Measurements from ENCODE around the gene SH3RF1.

SH3RF1 gene

DNA sequence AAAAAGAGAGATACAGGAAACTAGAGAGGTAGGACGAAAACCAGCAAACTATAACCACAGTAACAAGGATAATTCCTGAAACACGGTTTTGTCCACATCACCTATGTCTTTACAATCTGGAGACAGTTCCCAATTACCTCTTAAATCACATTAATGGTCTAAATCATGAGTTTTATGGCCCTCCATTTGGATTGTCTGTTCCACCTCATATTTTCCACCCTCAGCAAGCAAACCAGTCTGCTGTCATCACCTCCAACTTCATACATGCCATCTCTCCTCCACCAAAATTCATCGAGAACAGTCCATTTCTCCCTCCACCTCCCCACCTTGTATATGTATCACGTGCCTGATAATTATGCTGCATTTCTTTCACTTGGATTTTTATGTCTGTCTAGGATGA is 107.3 kb downstream of the SH3RF1 start:
- no peak for DNase-seq (ENCODE audit: low read depth)

DNA sequence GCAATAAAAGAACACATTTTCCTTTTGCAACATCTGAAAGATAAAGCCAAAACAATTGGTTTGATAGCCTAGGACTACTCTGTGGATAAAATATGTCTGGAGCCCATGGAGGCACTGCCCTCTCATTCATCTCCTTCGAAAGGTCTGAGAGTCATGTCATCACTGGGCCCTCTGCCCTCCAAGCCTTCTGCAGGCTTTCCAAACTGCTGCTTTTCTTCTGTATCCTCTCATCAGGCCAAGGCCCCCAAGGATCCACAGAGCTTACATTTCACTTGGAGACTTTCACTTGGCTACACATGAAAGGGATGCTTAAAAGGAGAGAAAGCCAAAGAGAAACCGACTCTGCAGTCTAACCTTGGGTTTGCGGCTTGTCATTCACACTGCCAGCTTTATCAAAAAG is 109.9 kb downstream of the SH3RF1 start:
- DNase-seq (ENCODE audit: low read depth): peak; percentile 29

DNA sequence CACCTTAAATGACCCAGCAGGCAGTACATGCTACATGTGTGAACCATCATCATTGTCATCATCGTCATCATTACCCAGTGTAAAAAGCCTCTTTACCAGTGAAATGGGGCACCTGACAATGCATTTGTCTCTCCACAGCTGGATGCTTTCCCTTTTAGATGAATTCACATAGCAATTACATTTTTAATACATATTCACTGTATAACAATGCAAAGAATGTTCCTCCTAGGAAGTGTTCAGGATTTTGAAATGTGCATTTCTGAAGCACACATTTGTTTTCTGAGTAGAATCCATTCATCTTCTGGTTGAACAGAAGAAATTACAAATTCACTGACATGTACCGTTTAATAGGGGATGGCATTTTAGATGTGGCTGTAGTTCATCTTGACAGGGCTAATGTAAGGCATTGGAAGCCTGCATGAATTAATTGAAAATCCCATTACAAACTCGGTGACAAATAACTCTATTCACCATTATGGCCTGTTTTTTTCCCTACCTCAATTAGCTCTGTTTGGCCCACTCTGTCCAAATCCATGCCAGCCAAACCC is 111.1 kb downstream of the SH3RF1 start:
- DNase-seq (ENCODE audit: low read depth): peak; percentile 80

DNA sequence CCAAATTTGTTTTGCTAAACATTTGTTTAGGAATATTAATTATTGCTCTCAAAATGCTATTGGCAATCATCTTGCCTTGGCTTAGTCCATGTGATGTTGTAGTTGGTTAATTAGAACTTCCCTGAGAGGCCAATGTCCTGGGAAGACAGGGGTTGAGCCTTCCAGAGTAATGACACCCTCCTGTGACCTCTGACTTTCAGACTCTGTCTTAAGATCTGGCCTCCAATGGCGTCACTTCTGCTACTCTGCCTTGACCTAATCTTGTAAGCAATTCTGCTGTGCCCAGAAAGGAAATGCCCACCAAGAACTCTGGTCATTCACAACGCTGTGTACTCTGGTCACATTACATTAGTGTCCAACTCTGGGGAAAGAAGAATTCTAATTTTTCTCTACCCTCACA is 111.9 kb downstream of the SH3RF1 start:
- no peak for DNase-seq (ENCODE audit: low read depth)

DNA sequence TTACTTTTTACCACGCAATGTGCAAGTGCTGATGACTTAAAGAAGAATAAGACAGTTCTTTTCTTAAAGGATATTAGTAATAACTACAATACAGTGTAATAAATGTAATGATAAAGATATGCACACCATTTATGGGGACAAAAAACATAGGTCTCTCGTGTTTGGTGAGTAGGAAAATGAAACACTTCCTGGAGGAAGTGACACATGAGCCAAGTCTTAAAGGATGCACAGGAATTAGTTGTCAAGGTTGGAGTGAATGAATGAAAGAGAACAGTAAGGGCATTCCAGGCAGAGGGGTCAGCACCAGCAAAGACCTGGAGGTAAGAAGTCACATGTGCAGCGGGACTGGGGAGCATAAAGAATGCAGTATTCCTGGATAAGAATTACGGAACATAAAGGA is 112.7 kb downstream of the SH3RF1 start:
- no peak for DNase-seq (ENCODE audit: low read depth)

DNA sequence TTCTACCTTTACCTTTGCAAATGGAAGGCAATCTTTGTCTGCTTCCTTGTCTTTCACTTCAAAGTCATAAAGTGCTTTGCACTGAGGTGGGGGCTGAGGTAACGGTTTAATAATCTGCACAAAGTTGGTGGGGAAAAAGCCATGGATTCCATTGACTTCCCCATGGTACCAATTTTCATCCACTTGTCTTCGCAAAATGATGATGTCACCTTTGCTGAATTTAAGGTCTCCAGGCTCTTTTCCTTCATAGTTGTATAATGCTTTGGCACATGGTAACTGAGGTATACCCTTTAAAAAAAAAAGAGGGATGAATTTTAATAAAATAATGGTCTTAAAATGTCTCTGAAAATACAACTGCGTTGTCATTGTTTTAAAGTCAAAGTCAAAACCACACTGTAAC is 114.4 kb downstream of the SH3RF1 start:
- no peak for DNase-seq (ENCODE audit: low read depth)

DNA sequence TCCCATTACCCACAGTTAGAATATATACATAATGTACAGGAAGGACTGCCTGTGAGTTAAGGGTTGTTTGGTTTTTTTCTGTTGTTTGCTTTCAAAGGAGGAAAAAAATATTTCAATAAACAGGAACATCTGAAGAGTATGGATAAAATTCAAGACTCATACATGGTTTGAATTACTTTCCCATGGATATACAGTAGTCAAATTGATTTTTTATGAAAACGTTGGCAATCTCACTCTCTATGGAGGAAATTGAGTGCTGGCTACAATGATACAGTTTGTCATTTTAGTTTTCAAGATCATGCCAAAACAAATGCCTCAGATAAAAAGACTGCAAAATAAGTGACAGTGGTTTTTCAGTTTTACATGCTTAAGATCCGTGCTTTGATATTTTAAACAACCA is 116.6 kb downstream of the SH3RF1 start:
- DNase-seq (ENCODE audit: low read depth): no peak

DNA sequence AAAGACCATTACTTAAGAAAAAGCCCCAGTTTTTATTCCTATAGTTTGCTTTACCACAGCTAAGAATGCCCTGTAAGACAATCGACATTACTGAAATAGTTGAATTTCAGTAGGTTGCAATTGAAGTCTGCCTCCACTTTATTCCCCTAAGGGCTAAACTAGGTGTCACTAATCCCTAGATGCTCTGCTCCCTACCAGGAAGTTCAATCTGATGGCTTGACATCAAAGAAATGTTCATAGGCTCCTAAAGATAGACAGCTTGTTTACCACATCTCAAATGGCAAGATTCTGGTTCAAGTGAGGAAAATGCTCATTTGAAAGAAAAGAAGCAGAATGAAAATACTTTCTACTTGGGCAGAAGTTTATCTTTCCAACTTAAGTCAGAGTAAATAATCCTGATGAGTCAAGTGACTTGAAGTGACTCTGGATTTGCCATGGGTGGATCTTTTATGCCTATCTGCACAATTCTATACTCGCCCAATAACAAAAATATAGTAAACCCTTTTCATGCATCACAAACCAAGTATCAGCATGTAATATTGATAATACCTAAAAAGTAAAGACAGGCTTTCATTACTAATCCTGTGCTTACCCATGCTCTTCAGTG is 117.2 kb downstream of the SH3RF1 start:
- no peak for DNase-seq (ENCODE audit: low read depth)

DNA sequence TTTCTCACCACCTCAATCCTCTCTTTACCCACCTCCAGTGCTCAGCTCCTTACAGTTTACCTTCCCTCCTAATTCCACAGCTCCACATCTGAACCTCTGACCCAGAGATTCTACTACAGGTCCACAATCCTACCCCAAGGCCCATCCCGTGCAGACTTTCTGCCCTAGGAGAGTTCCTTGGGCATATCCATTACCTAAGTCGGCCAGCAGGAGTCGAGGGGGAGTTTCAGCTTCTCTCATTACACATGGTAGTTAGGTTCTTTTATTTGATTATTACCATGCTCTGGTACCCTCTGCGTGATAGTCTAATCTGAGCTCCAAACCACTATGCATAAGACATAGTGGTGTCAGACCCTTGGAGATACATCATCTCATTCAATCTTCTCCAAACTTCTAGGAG is 117.9 kb downstream of the SH3RF1 start:
- DNase-seq (ENCODE audit: low read depth): no peak

DNA sequence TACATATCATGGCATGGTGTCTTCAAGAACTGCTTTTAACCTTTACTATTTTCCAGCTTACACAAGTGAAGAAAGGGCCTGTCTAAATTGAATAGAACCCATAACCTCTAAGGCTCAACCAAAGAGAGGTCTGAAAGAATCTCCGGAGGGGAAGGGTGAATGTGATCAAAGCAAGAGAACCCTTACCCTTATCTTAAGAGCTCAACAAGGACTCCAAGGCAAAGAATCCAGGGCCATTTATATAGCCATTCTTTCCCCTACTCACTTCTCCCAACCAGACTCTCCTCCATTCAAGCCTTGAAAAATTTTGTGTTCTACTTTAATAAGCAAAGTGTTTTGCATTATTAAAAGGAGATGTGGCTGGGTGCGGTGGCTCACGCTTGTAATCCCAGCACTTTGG is 118.7 kb downstream of the SH3RF1 start:
- DNase-seq (ENCODE audit: low read depth): no peak

DNA sequence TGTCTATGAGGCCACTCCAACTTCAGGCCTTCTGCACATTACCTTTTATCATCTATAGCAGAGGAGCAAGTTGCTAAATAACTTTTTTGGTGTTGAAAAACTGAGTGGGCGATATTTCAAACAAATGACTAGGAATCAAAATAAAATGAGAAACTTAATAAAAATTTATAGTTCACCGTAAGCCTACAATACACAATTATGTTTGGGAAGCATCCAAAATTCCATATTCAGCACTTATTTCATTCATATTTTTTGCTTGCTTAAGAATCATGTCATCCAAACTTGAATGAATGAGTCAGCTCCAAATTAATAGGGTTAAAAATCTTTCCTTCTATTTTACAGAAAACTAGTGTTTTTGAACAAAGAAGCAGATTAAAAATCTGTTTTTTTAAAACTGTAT is 119.1 kb downstream of the SH3RF1 start:
- DNase-seq (ENCODE audit: low read depth): peak; percentile 71

DNA sequence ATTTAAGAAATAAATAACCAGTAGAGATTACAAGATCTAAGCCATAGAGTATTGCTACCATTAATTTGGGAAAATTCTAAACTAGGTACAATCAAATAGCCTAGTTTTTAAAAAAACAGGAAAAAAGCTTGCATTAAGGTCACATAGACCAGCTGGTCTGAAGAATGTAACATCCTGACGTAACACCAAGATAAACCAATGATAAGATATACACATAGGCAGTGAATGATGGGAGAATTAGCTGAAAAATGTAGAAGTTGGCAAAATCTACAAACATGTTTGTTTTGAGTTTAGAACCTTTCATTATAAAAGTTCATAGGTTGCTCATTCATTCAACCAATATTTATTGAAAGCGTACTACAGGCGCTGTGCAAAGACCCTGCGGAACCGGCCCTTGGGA is 120.0 kb downstream of the SH3RF1 start:
- DNase-seq (ENCODE audit: low read depth): peak; percentile 85

DNA sequence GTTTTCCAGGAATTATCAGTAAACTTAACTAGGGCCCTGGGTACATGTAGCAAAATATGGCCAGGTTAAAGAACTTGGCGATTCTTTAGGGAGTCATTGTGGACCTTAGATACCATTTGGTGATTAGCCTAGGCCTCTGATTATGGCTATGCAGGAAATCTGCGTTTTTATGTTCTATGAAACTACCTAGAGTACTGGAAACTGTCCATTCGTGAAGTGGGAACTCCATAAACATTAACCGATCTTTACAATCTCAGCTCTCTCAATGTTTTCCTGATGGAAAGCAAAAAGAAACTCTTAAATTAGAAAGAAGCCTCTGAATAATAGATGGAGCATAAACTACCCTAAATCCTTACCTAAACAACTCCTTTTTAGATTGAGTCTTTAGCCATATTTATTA is 121.9 kb downstream of the SH3RF1 start:
- no peak for DNase-seq (ENCODE audit: low read depth)

DNA sequence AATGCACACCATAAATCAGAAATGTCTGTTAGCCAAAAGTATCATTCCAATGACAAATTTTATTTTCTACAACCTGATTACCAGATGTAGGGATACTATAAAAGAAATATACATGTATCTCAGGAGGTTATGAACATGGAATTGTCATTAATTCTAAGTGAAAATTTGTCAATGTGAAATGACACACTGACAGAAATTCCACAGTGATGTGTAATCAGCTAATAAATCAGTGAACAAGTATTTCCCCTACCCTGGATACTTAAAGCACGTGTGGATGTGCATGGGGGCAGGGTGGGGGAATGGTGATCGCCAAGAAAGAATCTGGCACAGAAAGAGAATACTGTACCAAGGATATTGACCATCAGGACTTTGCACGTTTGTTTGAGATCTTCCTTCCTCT is 123.6 kb downstream of the SH3RF1 start:
- DNase-seq (ENCODE audit: low read depth): peak; percentile 25

DNA sequence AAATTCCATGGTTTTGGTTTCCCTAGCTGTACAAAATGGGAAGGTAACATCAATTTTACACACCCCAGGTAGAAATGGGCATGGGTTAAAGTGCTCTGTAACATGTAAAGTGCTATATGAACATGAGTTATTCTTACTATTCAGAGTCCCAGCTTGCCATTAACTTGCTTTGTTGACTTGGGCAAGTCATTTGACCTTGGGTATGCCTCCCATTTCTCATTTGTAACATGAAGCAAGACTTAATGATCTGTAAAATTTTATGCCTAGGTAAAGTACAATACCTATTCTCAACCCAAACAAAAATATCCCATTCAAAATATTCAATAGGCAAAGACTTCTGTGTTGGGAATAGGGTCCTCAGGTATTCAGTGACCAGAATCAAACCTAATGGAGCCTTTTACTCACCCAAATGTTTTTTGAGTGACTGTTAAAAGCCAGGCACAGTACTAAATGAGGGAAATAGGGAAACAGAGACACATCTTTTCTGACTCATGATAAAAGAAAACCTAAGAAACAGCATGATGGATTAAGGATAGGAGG is 126.6 kb downstream of the SH3RF1 start:
- DNase-seq (ENCODE audit: low read depth): no peak

DNA sequence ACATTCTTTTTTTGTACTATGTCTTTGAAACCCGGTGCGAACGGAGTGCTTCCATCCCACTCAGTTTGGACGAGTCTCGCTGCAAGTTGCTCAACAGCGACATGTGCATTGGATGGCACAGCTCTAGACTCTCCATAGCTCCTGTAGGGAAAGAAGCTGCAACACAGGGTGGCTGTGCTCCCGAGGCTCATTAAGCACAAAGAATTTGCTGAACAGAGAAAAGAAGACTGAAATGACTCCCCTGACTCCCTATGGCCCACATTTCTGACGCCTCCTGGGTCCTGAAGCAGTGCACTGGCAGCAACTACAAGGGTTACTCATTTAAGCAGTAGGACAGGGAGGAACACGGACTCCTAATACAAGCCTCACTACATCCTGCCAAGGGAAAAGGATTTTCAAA is 127.4 kb downstream of the SH3RF1 start:
- DNase-seq (ENCODE audit: low read depth): no peak

DNA sequence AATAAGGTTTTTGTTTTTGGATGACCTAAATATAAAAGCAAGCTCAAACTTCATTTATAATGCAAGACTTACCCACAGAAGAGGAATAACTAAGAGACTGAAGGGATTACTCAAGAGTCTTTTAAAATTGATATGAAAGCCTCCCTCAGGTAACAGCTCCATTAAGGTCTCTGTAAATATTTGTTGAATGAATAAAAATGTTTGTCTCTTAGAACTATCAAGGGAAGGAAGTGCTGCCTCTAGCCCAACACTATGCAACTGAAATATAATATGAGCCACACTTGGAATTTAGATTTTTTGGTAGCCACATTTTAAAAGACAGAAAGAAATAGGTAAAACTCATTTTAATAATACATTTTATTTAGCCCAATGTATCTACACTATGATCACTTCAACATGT is 127.8 kb downstream of the SH3RF1 start:
- no peak for DNase-seq (ENCODE audit: low read depth)

DNA sequence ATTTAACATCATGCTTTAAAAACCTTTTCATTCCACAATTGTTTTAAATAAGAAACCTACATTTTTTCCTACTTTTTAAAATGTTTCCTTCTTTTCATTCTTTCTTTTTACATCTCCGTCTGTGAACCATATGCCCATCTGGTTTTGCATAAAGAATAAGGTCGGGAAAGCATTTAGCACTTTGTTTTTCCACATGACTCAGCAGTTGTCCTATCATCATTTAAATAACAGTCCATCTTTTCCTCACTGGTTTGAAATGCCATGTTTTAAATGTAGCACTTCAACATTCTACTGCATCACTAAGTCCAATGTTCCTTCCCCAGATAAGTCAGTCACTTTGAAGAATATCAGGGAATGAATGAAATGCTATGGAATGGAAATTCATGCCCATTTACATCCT is 128.4 kb downstream of the SH3RF1 start:
- no peak for DNase-seq (ENCODE audit: low read depth)

DNA sequence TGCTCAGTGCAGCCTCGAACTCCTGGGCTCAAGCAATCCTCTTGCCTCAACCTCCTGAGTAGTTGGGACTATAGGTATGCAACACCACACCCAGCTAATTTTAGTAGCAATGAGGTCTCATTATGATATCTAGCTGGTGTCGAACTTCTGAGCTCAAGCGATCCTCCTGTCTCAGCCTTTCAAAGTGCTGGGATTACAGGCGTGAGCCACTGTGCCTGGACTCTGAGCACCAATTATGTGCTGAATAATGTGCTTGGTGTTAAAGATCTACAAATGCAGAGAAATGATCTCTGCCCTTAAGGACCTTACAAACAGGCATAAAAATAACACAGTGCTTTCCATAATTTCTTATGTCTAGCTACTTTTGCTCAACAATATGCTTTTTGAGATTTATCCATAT is 131.7 kb downstream of the SH3RF1 start:
- no peak for DNase-seq (ENCODE audit: low read depth)

DNA sequence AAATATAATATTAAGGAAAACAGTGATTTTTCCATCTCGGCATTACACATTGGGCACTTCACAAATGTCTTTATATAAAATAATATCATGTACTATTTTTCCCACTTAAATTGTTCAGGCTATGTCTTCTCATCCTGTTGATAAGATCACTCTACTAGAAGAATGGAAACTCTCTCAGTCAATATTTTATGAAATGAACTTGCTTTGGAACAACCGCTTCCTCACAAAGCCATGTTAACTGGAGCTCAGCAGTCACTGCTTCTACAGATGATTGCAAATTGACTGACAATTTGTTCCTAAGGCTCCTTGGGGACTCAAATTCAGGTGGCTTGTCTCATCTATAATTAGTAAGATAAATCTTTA is 133.2 kb downstream of the SH3RF1 start:
- DNase-seq (ENCODE audit: low read depth): no peak

DNA sequence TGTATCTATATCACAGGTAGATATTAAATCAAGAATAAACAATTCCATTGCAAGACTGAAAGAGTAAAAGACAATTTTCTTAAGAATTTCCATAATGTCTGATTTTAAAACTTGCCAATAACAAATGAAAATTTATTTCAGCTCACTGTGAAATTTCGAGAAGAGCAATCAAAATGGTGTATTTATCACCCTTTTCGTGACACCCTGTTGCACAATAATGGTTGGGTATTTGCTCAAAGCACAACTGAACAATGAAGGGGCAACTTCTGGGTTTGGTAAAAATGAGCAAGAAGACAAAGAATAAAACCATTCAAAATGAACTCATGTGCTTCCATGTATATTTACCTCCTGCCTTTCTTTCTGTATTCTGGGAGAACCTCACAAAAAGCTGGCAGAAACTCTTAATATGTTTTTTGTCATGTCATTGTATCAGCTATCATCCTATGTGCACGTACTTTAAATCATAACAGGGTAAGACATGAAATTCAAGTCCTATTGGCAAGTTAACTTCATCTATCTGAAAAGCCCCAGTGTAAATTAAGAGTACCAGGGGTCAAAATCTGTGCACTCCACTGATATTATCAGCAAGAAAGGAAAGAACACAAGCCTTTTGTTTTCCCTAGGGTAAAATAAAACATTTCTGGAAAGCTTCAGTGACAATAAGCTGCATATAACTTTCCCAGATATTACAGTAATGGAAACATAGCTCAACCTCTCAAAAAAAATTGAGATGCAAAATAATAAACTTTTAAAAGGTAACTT is 133.8 kb downstream of the SH3RF1 start:
- no peak for DNase-seq (ENCODE audit: low read depth)

DNA sequence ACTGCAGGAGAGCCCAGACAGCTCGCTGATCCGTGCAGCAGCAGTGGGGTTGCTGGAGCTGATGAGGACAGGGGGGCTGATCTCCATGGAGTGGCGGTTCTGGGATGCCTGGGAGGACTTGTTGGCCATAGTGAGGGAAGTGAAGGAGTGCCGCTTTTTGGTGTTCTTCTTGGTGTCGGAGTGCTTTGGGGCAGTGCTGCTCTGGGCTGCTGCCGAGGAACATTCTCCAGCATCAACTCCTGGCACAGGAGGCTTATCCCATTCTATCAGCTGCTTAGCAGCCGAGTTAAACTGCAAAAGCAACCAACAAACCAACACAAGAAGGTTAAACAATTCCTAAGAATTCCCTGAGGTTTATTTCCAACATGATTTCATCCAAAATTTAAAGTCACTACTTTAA is 134.4 kb downstream of the SH3RF1 start:
- no peak for DNase-seq (ENCODE audit: low read depth)

DNA sequence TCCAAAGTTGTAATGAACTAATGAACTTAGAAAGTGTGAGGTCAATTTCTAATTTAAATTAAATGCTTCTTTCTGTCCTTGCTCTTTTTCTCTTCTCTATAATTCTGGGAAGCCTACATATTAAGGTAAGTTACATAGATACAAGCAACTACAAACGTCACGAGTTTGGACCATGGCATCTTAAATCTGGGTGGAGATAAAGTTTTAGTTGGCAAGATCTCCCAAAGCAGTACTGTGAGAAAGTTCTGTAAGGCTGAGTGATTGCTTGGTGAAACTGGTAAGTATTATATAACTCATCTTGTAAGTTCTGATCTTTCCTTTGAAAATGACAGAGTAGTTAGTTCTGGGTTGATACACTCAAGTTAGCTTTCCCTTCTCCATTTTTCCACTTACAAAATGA is 135.0 kb downstream of the SH3RF1 start:
- no peak for DNase-seq (ENCODE audit: low read depth)

DNA sequence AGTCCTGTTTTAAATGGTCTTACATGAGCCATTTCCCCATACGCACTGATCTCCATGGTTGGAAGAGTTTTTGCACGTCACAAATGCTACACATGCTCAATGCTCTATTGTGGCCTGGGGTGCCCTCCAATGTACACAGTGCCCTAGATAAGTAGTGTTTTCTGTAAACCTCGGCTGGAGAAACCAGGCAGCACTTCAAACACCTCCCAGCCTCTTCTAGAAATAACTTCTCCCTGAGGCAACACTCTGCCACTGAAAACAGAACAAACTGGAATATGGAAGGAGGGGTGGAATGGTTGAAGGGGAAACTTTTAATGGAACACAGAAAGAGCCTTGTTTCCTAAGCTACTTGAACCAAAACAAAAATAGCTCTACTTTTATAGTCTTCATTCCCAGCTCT is 136.8 kb downstream of the SH3RF1 start:
- DNase-seq (ENCODE audit: low read depth): no peak

All from amniotic epithelial cell (primary cell).